ENCODE results near the gene GBGT1.

- no peak for TF ChIP-seq CTCF (IDR thresholded peaks at IDR 0.05; ENCODE audit: extremely low read depth in 1 of 2, insufficient read depth in 1 of 2, low read depth in 1 of 2, low read length in 2 of 2)
- no peak for TF ChIP-seq POLR2A (IDR thresholded peaks at IDR 0.05; ENCODE audit: low read depth, low read length)
- no peak for TF ChIP-seq EZH2 (IDR thresholded peaks at IDR 0.05; ENCODE audit: borderline replicate concordance, low read depth, low read length, severe bottlenecking)
- no peak for TF ChIP-seq MAX (IDR thresholded peaks at IDR 0.05; ENCODE audit: insufficient read depth, insufficient read length)
- TF ChIP-seq FOS (IDR thresholded peaks at IDR 0.05; ENCODE audit: borderline replicate concordance, insufficient read depth, low read length) = no peak
- no peak for TF ChIP-seq POLR2AphosphoS5 (IDR thresholded peaks at IDR 0.05; ENCODE audit: insufficient read depth, low read depth, low read length)
Measured at GRCh38 chr9:133201424-133202144, 37.9 kb upstream of the GBGT1 start.

Data from endothelial cell of umbilical vein (primary cell).